Ascending aorta (tissue), 2 donors: ENCODE measurements around the gene CCR8. TPM values are rescaled to one million over a fixed set of nuclear protein-coding genes. Genes with fewer than 3 reads are reported as not detected.
"Not testable (repeated sequence)": the region's sequence is repeated elsewhere in the genome, so short reads cannot be mapped to it uniquely, and the experiment has no call there.

Experiments
- DNase-seq, 2 donors: peaks; one replicate each; pipeline ENCODE4 v3.0.0-alpha.2; 2019; ENCODE audit warnings: low spot score in 2 of 2
- H3K27ac ChIP-seq, 2 donors: fragments of 200-600 bp; sonication (generic); one replicate each; pipeline ENCODE4 v1.5.1; 2016 to 2017; ENCODE audit warnings: mild to moderate bottlenecking in 1 of 2
- H3K27me3 ChIP-seq: fragments of 200-600 bp; sonication (generic); one replicate; pipeline ENCODE4 v1.5.1; 2017
- H3K36me3 ChIP-seq, 2 donors: fragments of 200-600 bp; sonication (generic); one replicate each; pipeline ENCODE4 v1.5.1; 2016
- H3K4me1 ChIP-seq, 2 donors: fragments of 200-600 bp; sonication (generic); one replicate each; pipeline ENCODE4 v1.5.1; 2016 to 2017; ENCODE audit warnings: mild to moderate bottlenecking in 1 of 2
- H3K4me3 ChIP-seq, 2 donors: fragments of 200-600 bp; sonication (generic); one replicate each; pipeline ENCODE4 v1.5.1; 2016 to 2017; ENCODE audit warnings: mild to moderate bottlenecking in 1 of 2
- H3K9me3 ChIP-seq, 2 donors: fragments of 200-600 bp; sonication (generic); one replicate each; pipeline ENCODE4 v1.5.1; 2016
- CTCF ChIP-seq, 3 experiments: fragments of 200-600 bp in 2 of 3; fragments of 450-650 bp in 1 of 3; sonication (generic) in 2 of 3; IDR thresholded peaks; one replicate each; pipeline ENCODE4 v1.5.1; 2016 to 2019; ENCODE audit warnings: antibody characterized with exemption in 3 of 3, mild to moderate bottlenecking in 1 of 3, moderate library complexity in 1 of 3
- intact Hi-C: fragments of 100-400 bp; cut with DNase I; formaldehyde crosslinking; loops from one replicate; pipeline ENCODE4 v1.15.1; 2023
- total RNA-seq: library from RNA; depleted of rRNA; stranded (reverse); fragments of >200 nt; gene quantifications from one replicate; pipeline ENCODE4 v1.1.0, GENCODE V29; 2016

The CCR8 gene
- total RNA-seq, 1 donor from 2014 or later: not detected

GRCh38 chr3:39362812-39363211, 33.3 kb downstream of the CCR8 start:
- no peaks in the 10 kb centered on the region for H3K27me3 ChIP-seq
- no peak for TF ChIP-seq CTCF (IDR thresholded peaks at IDR 0.05)
- no peaks in the 10 kb centered on the region for H3K4me1 ChIP-seq
- H3K36me3 ChIP-seq: no peaks in the 10 kb centered on the region
- no peak overlapping the region for H3K27ac ChIP-seq
- no peak overlapping the region for H3K4me3 ChIP-seq
- no peak for DNase-seq
- intact Hi-C loops: no loop called here
- H3K9me3 ChIP-seq: no peaks in the 10 kb centered on the region

DNA sequence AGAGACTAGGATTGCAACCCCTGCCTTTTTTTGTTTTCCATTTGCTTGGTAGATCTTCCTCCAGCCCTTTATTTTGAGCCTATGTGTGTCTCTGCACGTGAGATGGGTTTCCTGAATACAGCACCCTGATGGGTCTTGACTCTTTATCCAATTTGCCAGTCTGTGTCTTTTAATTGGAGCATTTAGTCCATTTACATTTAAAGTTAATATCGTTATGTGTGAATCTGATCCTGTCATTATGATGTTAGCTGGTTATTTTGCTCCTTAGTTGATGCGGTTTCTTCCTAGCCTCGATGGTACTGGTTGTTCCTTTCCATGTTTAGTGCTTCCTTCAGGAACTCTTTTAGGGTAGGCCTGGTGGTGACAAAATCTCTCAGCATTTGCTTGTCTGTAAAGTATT, 40.9 kb downstream of the CCR8 start:
- H3K4me3 ChIP-seq, H3K27me3 ChIP-seq, intact Hi-C loops, DNase-seq, H3K4me1 ChIP-seq, H3K36me3 ChIP-seq, H3K9me3 ChIP-seq, H3K27ac ChIP-seq: not testable (repeated sequence)

- no peaks in the 10 kb centered on the region for H3K36me3 ChIP-seq
- intact Hi-C loops: no loop called here
- H3K4me3 ChIP-seq: no peak overlapping the region
- TF ChIP-seq CTCF (IDR thresholded peaks at IDR 0.05): no peak
- no peaks in the 10 kb centered on the region for H3K9me3 ChIP-seq
- H3K4me1 ChIP-seq: no peaks in the 10 kb centered on the region
- H3K27ac ChIP-seq: no peak overlapping the region
- no peak for DNase-seq
- no peaks in the 10 kb centered on the region for H3K27me3 ChIP-seq
These were observed 43.3 kb downstream of the CCR8 start for GRCh38 chr3:39372833-39373232.

DNA sequence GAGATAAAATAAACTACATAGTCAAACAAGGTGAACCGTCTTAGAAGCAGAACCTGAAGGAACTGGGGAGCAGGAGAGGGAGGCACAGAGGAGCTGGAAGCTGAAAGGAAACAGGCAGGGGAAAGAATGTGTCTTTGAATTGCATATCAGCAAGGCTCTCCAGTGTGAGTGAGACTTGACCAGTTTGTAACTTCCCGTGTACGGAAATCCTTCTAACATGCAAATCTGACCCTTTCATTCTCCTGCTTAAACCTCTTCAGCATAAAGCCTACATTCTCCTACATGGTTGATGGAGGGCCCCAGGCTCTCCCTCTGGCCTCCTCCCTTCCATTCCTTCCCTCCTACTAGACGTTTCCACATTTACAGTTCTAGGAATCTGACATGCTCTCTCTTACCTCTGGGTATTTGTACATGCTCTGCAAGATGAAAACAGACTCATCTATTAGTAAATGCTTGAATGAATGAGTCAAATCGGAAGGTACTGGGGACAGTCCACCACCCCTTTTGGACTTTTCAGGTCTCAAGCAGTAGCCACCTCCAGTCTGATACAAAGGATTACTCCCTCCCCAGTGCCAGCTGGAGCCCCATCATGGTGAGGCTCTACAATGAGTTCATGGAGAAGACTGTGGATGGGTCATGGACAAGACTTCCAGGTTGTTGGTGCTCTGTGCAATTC, 47.6 kb downstream of the CCR8 start:
- H3K36me3 ChIP-seq: no peaks in the 10 kb centered on the region
- no peaks in the 10 kb centered on the region for H3K4me1 ChIP-seq
- DNase-seq: no peak
- H3K9me3 ChIP-seq: no peaks in the 10 kb centered on the region
- intact Hi-C loops: no loop called here
- no peak overlapping the region for H3K4me3 ChIP-seq
- no peaks in the 10 kb centered on the region for H3K27me3 ChIP-seq
- H3K27ac ChIP-seq: no peak overlapping the region
- no peak for TF ChIP-seq CTCF (IDR thresholded peaks at IDR 0.05)

GRCh38 chr3:39378088-39378487, 48.6 kb downstream of the CCR8 start:
- Histone ChIP-seq H3K27me3 (no peaks in the 10 kb centered on the region), H3K4me3 (no peak overlapping the region), H3K4me1 (peaks cover 0 to 6% of the 10 kb centered on the region in 2 donors), H3K9me3 (no peaks in the 10 kb centered on the region), H3K27ac (no peak overlapping the region), H3K36me3 (no peaks in the 10 kb centered on the region)
- TF ChIP-seq CTCF (IDR thresholded peaks at IDR 0.05): no peak
- intact Hi-C loops: no loop called here
- DNase-seq: no peak

DNA sequence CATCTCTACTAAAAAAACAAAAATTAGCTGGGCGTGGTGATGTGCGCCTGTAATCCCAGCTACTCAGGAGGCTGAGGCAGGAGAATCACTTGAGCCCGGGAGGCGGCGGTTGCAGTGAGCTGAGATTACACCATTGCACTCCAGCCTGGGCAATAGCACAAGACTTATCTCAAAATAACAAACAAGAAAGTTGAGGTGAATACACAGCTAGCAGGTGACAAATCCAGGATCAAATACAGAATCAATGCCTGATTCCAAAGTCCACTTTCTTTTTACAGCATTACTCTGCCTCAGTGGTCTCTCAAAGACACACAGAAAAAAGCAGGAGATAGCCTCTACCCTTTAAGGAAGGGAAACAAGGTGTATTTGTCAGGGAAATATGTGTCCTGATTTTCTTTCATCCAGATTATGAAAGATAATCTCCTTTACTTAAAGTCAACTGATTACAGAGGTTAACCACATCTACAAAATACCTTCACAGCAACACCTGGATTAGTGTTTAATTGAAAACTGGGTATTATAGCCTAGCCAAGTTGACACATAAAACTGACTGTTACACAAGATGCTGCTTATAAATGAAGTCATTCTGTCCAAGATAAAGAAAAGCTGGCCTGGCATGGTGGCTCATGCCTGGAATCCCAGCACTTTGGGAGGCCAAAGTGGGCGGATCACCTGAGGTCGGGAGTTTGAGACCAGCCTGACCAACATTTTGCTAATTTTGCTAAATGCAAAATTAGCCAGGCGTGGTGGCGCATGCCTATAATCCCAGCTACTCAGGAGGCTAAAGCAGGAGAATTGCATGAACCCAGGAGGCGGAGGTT, 49.7 kb downstream of the CCR8 start:
- Histone ChIP-seq H3K4me3 (no peak overlapping the region), H3K27me3 (no peaks in the 10 kb centered on the region), H3K9me3 (no peaks in the 10 kb centered on the region), H3K36me3 (no peaks in the 10 kb centered on the region), H3K27ac (no peak overlapping the region), H3K4me1 (peaks cover 0 to 6% of the 10 kb centered on the region in 2 donors)
- DNase-seq: no peak
- TF ChIP-seq CTCF (IDR thresholded peaks at IDR 0.05): no peak
- intact Hi-C loops: no loop called here
